Right atrium auricular region (tissue), 2 donors: ENCODE data around the gene GARIN5B. TPM values are rescaled to one million over a fixed set of nuclear protein-coding genes. Genes with fewer than 3 reads are reported as not detected.

ENCODE experiments used
- DNase-seq: peaks from one replicate; pipeline ENCODE4 v3.0.0-alpha.2; 2019; ENCODE audit warnings: low spot score
- H3K27ac ChIP-seq, 2 donors: fragments of 200-600 bp; sonication (generic); 1 replicate in 1 of 2; 2 replicates in 1 of 2; pipeline ENCODE4 v1.5.1; 2016 to 2019
- H3K27me3 ChIP-seq, 2 donors: fragments of 200-600 bp; sonication (generic); one replicate each; pipeline versions ENCODE4 v1.5.1 to v1.6.0; 2017 to 2019
- H3K36me3 ChIP-seq: fragments of 200-600 bp; sonication (generic); one replicate; pipeline ENCODE4 v1.5.1; 2016
- H3K4me1 ChIP-seq, 2 donors: fragments of 200-600 bp; sonication (generic); one replicate each; pipeline versions ENCODE4 v1.5.1 to v1.6.0; 2017 to 2019
- H3K4me3 ChIP-seq, 2 donors: fragments of 200-600 bp; sonication (generic); 1 replicate in 1 of 2; 2 replicates in 1 of 2; pipeline ENCODE4 v1.5.1; 2017 to 2019; ENCODE audit warnings: mild to moderate bottlenecking in 1 of 2, moderate library complexity in 1 of 2
- H3K9me3 ChIP-seq, 2 donors: fragments of 200-600 bp; sonication (generic); one replicate each; pipeline ENCODE4 v1.5.1; 2019
- CTCF ChIP-seq, 2 donors: fragments of 200-600 bp; sonication (generic); IDR thresholded peaks; one replicate each; pipeline ENCODE4 v1.5.1; 2019; ENCODE audit warnings: antibody characterized with exemption in 2 of 2
- total RNA-seq, 2 donors: library from RNA; depleted of rRNA; stranded (reverse); fragments of >200 nt; gene quantifications; one replicate each; pipeline ENCODE4 v1.1.0, GENCODE V29; 2016

The GARIN5B gene
- total RNA-seq, 2 donors from 2014 or later, result not detected

GRCh38 chr19:55398200-55398925, 35.3 kb upstream of the GARIN5B start:
- peaks cover 35% of the 10 kb centered on the region for H3K36me3 ChIP-seq
- H3K27ac ChIP-seq, result no peak overlapping the region
- no peaks in the 10 kb centered on the region for H3K9me3 ChIP-seq
- no peaks in the 10 kb centered on the region for H3K27me3 ChIP-seq
- no peak overlapping the region for H3K4me3 ChIP-seq
- H3K4me1 ChIP-seq, result no peaks in the 10 kb centered on the region
- DNase-seq, result no peak
- no peak for TF ChIP-seq CTCF (IDR thresholded peaks at IDR 0.05)

- peaks cover 20% of the 10 kb centered on the region for H3K36me3 ChIP-seq
- no peak for TF ChIP-seq CTCF (IDR thresholded peaks at IDR 0.05)
- no peak overlapping the region for H3K4me3 ChIP-seq
- H3K27me3 ChIP-seq, result no peaks in the 10 kb centered on the region
- H3K9me3 ChIP-seq, result no peaks in the 10 kb centered on the region
- no peak overlapping the region for H3K27ac ChIP-seq
- H3K4me1 ChIP-seq, result peaks cover 0 to 17% of the 10 kb centered on the region in 2 donors
- DNase-seq, result no peak
Observed at GRCh38 chr19:55392820-55393761, 30.0 kb upstream of the GARIN5B start.

DNA sequence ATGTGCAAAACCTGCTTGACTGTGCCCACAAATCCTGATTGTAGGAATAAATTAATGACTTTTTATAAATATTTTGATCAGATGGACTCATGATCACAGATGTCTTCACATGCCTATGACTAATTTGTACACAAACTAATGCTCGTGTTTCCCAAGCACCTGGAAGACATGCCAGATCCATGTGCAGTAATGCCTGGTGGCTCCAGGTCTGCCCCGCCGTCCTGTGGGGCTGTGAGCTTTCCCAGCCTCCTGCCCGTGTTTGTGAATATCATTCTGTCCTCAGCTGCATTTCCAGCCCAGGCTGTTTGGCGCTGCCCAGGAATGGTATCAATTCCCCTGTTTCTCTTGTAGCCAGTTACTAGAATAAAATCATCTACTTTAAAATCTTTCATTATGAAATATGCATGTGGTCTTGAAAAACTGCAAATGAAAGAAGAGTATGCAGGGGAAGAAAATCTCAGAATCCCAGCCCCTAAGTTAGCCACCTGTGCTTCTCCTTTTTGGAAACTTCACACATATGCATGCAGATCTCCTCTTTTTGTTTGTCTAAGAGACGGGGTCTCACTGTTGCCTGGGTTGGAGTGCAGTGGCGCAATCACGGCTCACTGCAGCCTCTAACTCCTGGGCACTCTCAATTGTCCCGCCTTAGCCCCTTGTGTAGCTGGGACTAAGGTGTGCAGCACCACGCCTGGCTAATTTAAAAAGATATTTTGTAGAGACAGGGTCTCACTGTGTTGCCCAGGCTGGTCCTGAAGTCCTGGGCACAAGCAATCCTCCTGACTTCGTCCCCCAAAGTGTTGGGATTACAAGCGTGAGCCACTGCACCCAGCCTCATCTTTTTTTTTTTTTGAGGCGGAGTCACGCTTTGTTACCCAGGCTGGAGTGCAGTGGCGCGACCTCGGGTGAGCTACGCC, 28.9 kb upstream of the GARIN5B start:
- peaks cover 31% of the 10 kb centered on the region for H3K36me3 ChIP-seq
- no peak overlapping the region for H3K27ac ChIP-seq

GRCh38 chr19:55391191-55391670, 28.2 kb upstream of the GARIN5B start:
- Histone ChIP-seq H3K4me3 (no peak overlapping the region), H3K27ac (no peak overlapping the region), H3K9me3 (no peaks in the 10 kb centered on the region), H3K27me3 (no peaks in the 10 kb centered on the region), H3K36me3 (peaks cover 32% of the 10 kb centered on the region), H3K4me1 (peaks cover 0 to 35% of the 10 kb centered on the region in 2 donors)
- no peak for TF ChIP-seq CTCF (IDR thresholded peaks at IDR 0.05)
- no peak for DNase-seq

More for the DNA sequence above, 28.9 kb upstream of the GARIN5B start:
- Histone ChIP-seq H3K9me3 (no peaks in the 10 kb centered on the region), H3K4me1 (peaks cover 0 to 28% of the 10 kb centered on the region in 2 donors), H3K27me3 (no peaks in the 10 kb centered on the region), H3K4me3 (no peak overlapping the region)
- TF ChIP-seq CTCF (IDR thresholded peaks at IDR 0.05), result no peak
- DNase-seq, result no peak

DNA sequence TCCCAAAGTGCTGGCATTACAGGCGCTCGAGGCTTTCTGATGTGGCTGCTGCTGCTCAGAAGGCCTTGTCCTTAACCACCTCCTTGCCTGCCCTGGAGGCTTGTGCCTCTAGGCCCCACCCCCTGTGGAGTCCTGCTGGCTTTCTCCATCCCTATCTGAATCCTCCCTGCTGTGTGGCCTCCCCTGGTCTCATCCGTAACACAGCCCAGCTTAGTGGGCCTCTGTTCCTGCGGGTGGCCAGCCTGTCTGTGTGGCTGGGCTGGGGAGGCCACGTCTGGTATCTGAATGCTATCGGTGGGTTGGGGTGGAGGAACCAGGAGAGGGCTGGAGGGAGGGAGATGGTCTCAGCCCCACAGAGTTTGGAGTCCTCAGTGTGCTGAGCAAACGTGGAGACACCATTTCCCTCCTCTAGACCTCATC, 27.4 kb upstream of the GARIN5B start:
- H3K9me3 ChIP-seq, result no peaks in the 10 kb centered on the region
- H3K27ac ChIP-seq, result no peak overlapping the region
- peaks cover 0 to 35% of the 10 kb centered on the region in 2 donors for H3K4me1 ChIP-seq
- TF ChIP-seq CTCF (IDR thresholded peaks at IDR 0.05), result no peak
- H3K27me3 ChIP-seq, result no peaks in the 10 kb centered on the region
- no peak for DNase-seq
- peaks cover 32% of the 10 kb centered on the region for H3K36me3 ChIP-seq
- no peak overlapping the region for H3K4me3 ChIP-seq
